Mesenchymal stem cell (in vitro differentiated cells and primary cell): ENCODE results near the gene MUC5AC.

Experiments used
- DNase-seq: peaks from one replicate; pipeline ENCODE4 v3.0.0-alpha.2; 2013
- H2AFZ ChIP-seq: one replicate; pipeline ENCODE4 v1.6.1; 2013; ENCODE audit warnings: low read depth, mild to moderate bottlenecking, control low read depth, inconsistent platforms, low read length, moderate library complexity
- H2AK5ac ChIP-seq: 2 replicates; pipeline ENCODE4 v1.6.1; 2013; ENCODE audit warnings: low read length, moderate library complexity, mild to moderate bottlenecking, inconsistent platforms; ENCODE audit not compliant: severe bottlenecking
- H2BK120ac ChIP-seq: one replicate; pipeline ENCODE4 v1.6.1; 2013; ENCODE audit warnings: low read depth, mild to moderate bottlenecking, inconsistent platforms, low read length, moderate library complexity
- H2BK12ac ChIP-seq, 2 experiments: one replicate each; pipeline ENCODE4 v1.6.1; 2013; ENCODE audit warnings: inconsistent platforms in 2 of 2, low read length in 2 of 2, mild to moderate bottlenecking in 2 of 2, moderate library complexity in 2 of 2, control low read depth in 1 of 2
- H2BK15ac ChIP-seq: one replicate; pipeline ENCODE4 v1.6.1; 2013; ENCODE audit warnings: mild to moderate bottlenecking, low read depth, inconsistent platforms; ENCODE audit not compliant: poor library complexity, severe bottlenecking
- H2BK5ac ChIP-seq: 2 replicates; pipeline ENCODE4 v1.6.1; 2013; ENCODE audit warnings: low read depth, mild to moderate bottlenecking, low read length, control low read depth, inconsistent platforms; ENCODE audit not compliant: poor library complexity, severe bottlenecking
- H3K14ac ChIP-seq, 2 experiments: one replicate each; pipeline ENCODE4 v1.6.1; 2013; ENCODE audit warnings: inconsistent platforms in 2 of 2, low read length in 2 of 2, control low read depth in 1 of 2, mild to moderate bottlenecking in 1 of 2, moderate library complexity in 1 of 2
- H3K18ac ChIP-seq, 2 experiments: one replicate each; pipeline ENCODE4 v1.6.1; 2013; ENCODE audit warnings: inconsistent platforms in 2 of 2, low read length in 2 of 2, control low read depth in 1 of 2, low read depth in 1 of 2, mild to moderate bottlenecking in 1 of 2
- H3K23ac ChIP-seq, 2 experiments: one replicate each; pipeline ENCODE4 v1.6.1; 2013; ENCODE audit warnings: inconsistent platforms in 2 of 2, low read length in 2 of 2, mild to moderate bottlenecking in 2 of 2, moderate library complexity in 2 of 2, control low read depth in 1 of 2
- H3K27ac ChIP-seq: 2 replicates; pipeline ENCODE4 v1.5.1; 2013; ENCODE audit warnings: mild to moderate bottlenecking, moderate library complexity, low read length, control low read depth, inconsistent platforms; ENCODE audit not compliant: poor library complexity, severe bottlenecking
- H3K27me3 ChIP-seq, 2 experiments: 2 replicates each; pipeline versions ENCODE4 v1.6.1 to v1.7.0; 2013; ENCODE audit warnings: low read length in 2 of 2, mild to moderate bottlenecking in 2 of 2, moderate library complexity in 2 of 2, control low read depth in 1 of 2, inconsistent platforms in 1 of 2; ENCODE audit not compliant: control insufficient read depth in 1 of 2, insufficient read depth in 1 of 2
- H3K36me3 ChIP-seq, 2 experiments: 2 replicates each; pipeline versions ENCODE4 v1.6.1 to v1.7.0; 2013; ENCODE audit warnings: low read length in 2 of 2, control low read depth in 1 of 2, inconsistent platforms in 1 of 2, low read depth in 1 of 2, mild to moderate bottlenecking in 1 of 2; ENCODE audit not compliant: insufficient read depth in 2 of 2, control insufficient read depth in 1 of 2
- H3K4ac ChIP-seq, 2 experiments: one replicate each; pipeline ENCODE4 v1.6.1; 2013; ENCODE audit warnings: inconsistent platforms in 2 of 2, low read length in 2 of 2, mild to moderate bottlenecking in 2 of 2, moderate library complexity in 2 of 2, control low read depth in 1 of 2, low read depth in 1 of 2
- H3K4me1 ChIP-seq: 2 replicates; pipeline ENCODE4 v1.6.1; 2013; ENCODE audit warnings: low read depth, low read length, control low read depth; ENCODE audit not compliant: control insufficient read depth, insufficient read depth
- H3K4me2 ChIP-seq: 2 replicates; pipeline ENCODE4 v1.6.1; 2013; ENCODE audit warnings: low read length, mild to moderate bottlenecking, inconsistent platforms; ENCODE audit not compliant: poor library complexity, severe bottlenecking
- H3K4me3 ChIP-seq, 2 experiments: 2 replicates each; pipeline versions ENCODE4 v1.5.1 to v1.7.0; 2013; ENCODE audit warnings: low read length in 2 of 2, mild to moderate bottlenecking in 2 of 2, control low read depth in 1 of 2, low read depth in 1 of 2; ENCODE audit not compliant: insufficient read depth in 1 of 2
- H3K79me1 ChIP-seq: replicated peaks from 2 replicates; pipeline ENCODE4 v1.6.1; 2013; ENCODE audit warnings: mild to moderate bottlenecking, control low read depth, low read length, inconsistent platforms; ENCODE audit not compliant: poor library complexity, severe bottlenecking
- H3K9ac ChIP-seq: 2 replicates; pipeline ENCODE4 v1.7.0; 2013; ENCODE audit warnings: mild to moderate bottlenecking, low read length, moderate library complexity
- H3K9me3 ChIP-seq: 2 replicates; pipeline ENCODE4 v1.7.0; 2013; ENCODE audit warnings: mild to moderate bottlenecking, low read length; ENCODE audit not compliant: control insufficient read depth
- H4K8ac ChIP-seq: one replicate; pipeline ENCODE4 v1.6.1; 2013; ENCODE audit warnings: inconsistent platforms, mild to moderate bottlenecking, low read length, moderate library complexity
- H4K91ac ChIP-seq: one replicate; pipeline ENCODE4 v1.6.1; 2013; ENCODE audit warnings: mild to moderate bottlenecking, low read length, inconsistent platforms
- WGBS: methylation state at CpG from one replicate; pipeline ENCODE4 v1.1.7; 2013; ENCODE audit warnings: mixed read lengths; 5-methylcytosine and 5-hydroxymethylcytosine counted together

The MUC5AC gene

GRCh38 chr11:1168721-1169161, 11.0 kb downstream of the MUC5AC start:
- H3K23ac ChIP-seq: no peak overlapping the region
- H3K36me3 ChIP-seq: no peaks in the 10 kb centered on the region
- no peak overlapping the region for H4K91ac ChIP-seq
- peaks cover 2% of the 10 kb centered on the region for H3K4me1 ChIP-seq
- H3K18ac ChIP-seq: no peak overlapping the region
- no peaks in the 10 kb centered on the region for H3K79me1 ChIP-seq
- H2AFZ ChIP-seq: no peak overlapping the region
- H3K9me3 ChIP-seq: no peaks in the 10 kb centered on the region
- H3K4me2 ChIP-seq: no peak overlapping the region
- no peak overlapping the region for H3K9ac ChIP-seq
- H3K4ac ChIP-seq: no peak overlapping the region
- H3K14ac ChIP-seq: no peak overlapping the region
- no peak overlapping the region for H4K8ac ChIP-seq
- DNase-seq: no peak
- no peak overlapping the region for H3K27ac ChIP-seq
- no peak overlapping the region for H2BK15ac ChIP-seq
- H2AK5ac ChIP-seq: no peak overlapping the region
- WGBS: 88% methylated on average over 21 of the region's 23 CpGs
- peaks cover 0 to 12% of the 10 kb centered on the region in 2 experiments for H3K27me3 ChIP-seq
- no peak overlapping the region for H3K4me3 ChIP-seq
- no peak overlapping the region for H2BK5ac ChIP-seq
- no peak overlapping the region for H2BK120ac ChIP-seq
- no peak overlapping the region for H2BK12ac ChIP-seq

GRCh38 chr11:1171223-1171984, 13.7 kb downstream of the MUC5AC start:
- Histone ChIP-seq H3K79me1 (no peaks in the 10 kb centered on the region), H2BK15ac (no peak overlapping the region), H3K14ac (no peak overlapping the region), H3K4ac (no peak overlapping the region), H2BK120ac (no peak overlapping the region), H3K23ac (no peak overlapping the region), H4K8ac (no peak overlapping the region), H3K18ac (no peak overlapping the region), H3K4me2 (no peak overlapping the region), H2AK5ac (no peak overlapping the region), H3K27ac (no peak overlapping the region), H3K36me3 (no peaks in the 10 kb centered on the region), H2BK5ac (no peak overlapping the region), H3K27me3 (peaks cover 0 to 5% of the 10 kb centered on the region in 2 experiments), H4K91ac (no peak overlapping the region), H3K4me1 (no peaks in the 10 kb centered on the region), H2BK12ac (no peak overlapping the region), H3K9ac (no peak overlapping the region), H3K9me3 (no peaks in the 10 kb centered on the region), H3K4me3 (no peak overlapping the region), H2AFZ (no peak overlapping the region)
- DNase-seq: no peak
- 40% methylated on average over 2 of the region's 3 CpGs for WGBS

DNA sequence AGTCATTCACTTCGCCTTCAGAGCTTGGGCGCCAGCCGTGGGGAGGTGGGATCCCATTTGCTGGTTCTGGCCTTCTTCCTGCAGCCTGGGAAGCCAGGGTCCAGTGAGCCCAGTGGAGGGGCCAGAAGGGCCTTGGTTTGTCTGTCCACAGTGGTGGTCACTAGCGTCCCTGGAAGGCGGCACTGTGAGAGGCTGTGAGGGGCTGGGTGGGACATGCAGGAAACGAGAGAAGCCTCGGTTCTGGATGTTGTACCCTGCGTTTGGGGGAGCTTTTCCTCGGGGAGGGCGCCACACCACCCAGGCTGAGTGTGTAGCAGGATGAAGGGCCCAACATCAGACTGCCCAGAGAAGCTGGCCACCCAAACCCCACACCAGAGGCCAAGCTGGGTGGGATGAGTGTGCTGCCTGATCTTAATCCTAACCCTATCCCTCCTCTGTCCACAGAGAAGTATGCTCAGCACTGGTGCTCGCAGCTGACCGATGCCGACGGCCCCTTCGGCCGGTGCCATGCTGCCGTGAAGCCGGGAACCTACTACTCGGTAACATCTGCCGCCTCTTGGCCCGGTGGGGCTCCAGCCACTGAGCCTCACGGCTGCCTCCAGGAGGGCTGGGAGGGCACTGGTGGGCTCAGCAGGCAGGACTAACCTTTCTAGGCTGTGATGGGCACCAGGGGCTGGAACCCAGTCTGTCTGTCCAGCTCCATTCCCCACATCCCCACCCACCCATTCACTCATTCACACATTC, 14.4 kb downstream of the MUC5AC start:
- H3K79me1 ChIP-seq: no peaks in the 10 kb centered on the region
- H3K4me2 ChIP-seq: no peak overlapping the region
- no peak overlapping the region for H3K18ac ChIP-seq
- H3K27ac ChIP-seq: no peak overlapping the region
- WGBS: 91% methylated on average over 20 of the region's 22 CpGs
- no peak overlapping the region for H4K8ac ChIP-seq
- H2AFZ ChIP-seq: no peak overlapping the region
- no peak overlapping the region for H2BK120ac ChIP-seq
- H3K9me3 ChIP-seq: no peaks in the 10 kb centered on the region
- no peak overlapping the region for H2BK5ac ChIP-seq
- H3K4ac ChIP-seq: no peak overlapping the region
- DNase-seq: no peak
- no peak overlapping the region for H3K4me3 ChIP-seq
- no peaks in the 10 kb centered on the region for H3K36me3 ChIP-seq
- H3K4me1 ChIP-seq: no peaks in the 10 kb centered on the region
- no peak overlapping the region for H2AK5ac ChIP-seq
- H2BK15ac ChIP-seq: no peak overlapping the region
- no peak overlapping the region for H3K23ac ChIP-seq
- no peak overlapping the region for H4K91ac ChIP-seq
- H3K9ac ChIP-seq: no peak overlapping the region
- peaks cover 0 to 5% of the 10 kb centered on the region in 2 experiments for H3K27me3 ChIP-seq
- no peak overlapping the region for H3K14ac ChIP-seq
- H2BK12ac ChIP-seq: no peak overlapping the region

- H3K4me2 ChIP-seq: no peak overlapping the region
- H3K14ac ChIP-seq: no peak overlapping the region
- H3K4me1 ChIP-seq: peaks cover 1% of the 10 kb centered on the region
- no peaks in the 10 kb centered on the region for H3K36me3 ChIP-seq
- H2BK5ac ChIP-seq: no peak overlapping the region
- H4K8ac ChIP-seq: no peak overlapping the region
- H3K23ac ChIP-seq: no peak overlapping the region
- H4K91ac ChIP-seq: no peak overlapping the region
- no peak overlapping the region for H3K27ac ChIP-seq
- H2AK5ac ChIP-seq: no peak overlapping the region
- no peak overlapping the region for H3K4ac ChIP-seq
- no peak overlapping the region for H2BK120ac ChIP-seq
- DNase-seq: no peak
- H2AFZ ChIP-seq: no peak overlapping the region
- H2BK12ac ChIP-seq: no peak overlapping the region
- no peak overlapping the region for H2BK15ac ChIP-seq
- no peaks in the 10 kb centered on the region for H3K27me3 ChIP-seq
- no peaks in the 10 kb centered on the region for H3K9me3 ChIP-seq
- 85% methylated on average over 4 of the region's 4 CpGs for WGBS
- no peak overlapping the region for H3K9ac ChIP-seq
- H3K18ac ChIP-seq: no peak overlapping the region
- H3K4me3 ChIP-seq: no peak overlapping the region
- no peaks in the 10 kb centered on the region for H3K79me1 ChIP-seq
These were observed 15.0 kb downstream of the MUC5AC start for GRCh38 chr11:1172729-1173117.
